SK-N-SH (cell line): Measurements from ENCODE around the gene FRMPD1.

ENCODE experiments used
- CTCF ChIP-seq: fragments of 200-600 bp; sonication (generic); IDR thresholded peaks from 2 replicates; pipeline ENCODE4 v1.6.1; 2017; ENCODE audit warnings: antibody characterized with exemption, mild to moderate bottlenecking, moderate library complexity
- EZH2phosphoT487 ChIP-seq: fragments of 200-600 bp; sonication (generic); IDR thresholded peaks from 2 replicates; pipeline ENCODE4 v1.6.1; 2017; ENCODE audit warnings: low read depth, mixed run types, mild to moderate bottlenecking, antibody characterized with exemption, moderate library complexity, borderline replicate concordance
- JUND ChIP-seq: IDR thresholded peaks from 2 replicates; pipeline ENCODE4 v1.4.0; 2012
- MAX ChIP-seq: IDR thresholded peaks from 2 replicates; pipeline ENCODE4 v1.4.0; 2012; ENCODE audit warnings: low read depth
- NRF1 ChIP-seq: IDR thresholded peaks from 2 replicates; pipeline ENCODE4 v1.6.1; 2012; ENCODE audit warnings: low read depth, mild to moderate bottlenecking, low read length
- POLR2AphosphoS5 ChIP-seq: IDR thresholded peaks from 2 replicates; pipeline ENCODE4 v1.6.1; 2012; ENCODE audit warnings: low read depth, low read length
- RAD21 ChIP-seq: IDR thresholded peaks from 2 replicates; pipeline ENCODE4 v1.6.1; 2012; ENCODE audit warnings: mild to moderate bottlenecking, low read length
- REST ChIP-seq: IDR thresholded peaks from 2 replicates; pipeline ENCODE4 v1.6.1; 2012; ENCODE audit warnings: mild to moderate bottlenecking, low read depth, low read length, moderate library complexity
- TAF1 ChIP-seq: IDR thresholded peaks from 2 replicates; pipeline ENCODE4 v1.6.1; 2012; ENCODE audit warnings: low read depth, mild to moderate bottlenecking, low read length, moderate library complexity, borderline replicate concordance

GRCh38 chr9:37624073-37624472 is 26.7 kb upstream of the FRMPD1 start:
- no peak for TF ChIP-seq REST
- TF ChIP-seq EZH2phosphoT487: no peak
- TF ChIP-seq CTCF: no peak
- no peak for TF ChIP-seq POLR2AphosphoS5
- no peak for TF ChIP-seq MAX
- no peak for TF ChIP-seq RAD21
- TF ChIP-seq JUND: no peak
- no peak for TF ChIP-seq TAF1
- TF ChIP-seq NRF1: no peak
